HG03432 (cell line): ENCODE data around the gene NSMCE3.

Experiments used
- ATAC-seq: cut with Tn5 transposase; IDR thresholded peaks from one replicate; pipeline ENCODE4 v1.9.1; 2021; ENCODE audit warnings: mild to moderate bottlenecking, moderate library complexity; ENCODE audit not compliant: unreplicated experiment

NSMCE3 gene

DNA sequence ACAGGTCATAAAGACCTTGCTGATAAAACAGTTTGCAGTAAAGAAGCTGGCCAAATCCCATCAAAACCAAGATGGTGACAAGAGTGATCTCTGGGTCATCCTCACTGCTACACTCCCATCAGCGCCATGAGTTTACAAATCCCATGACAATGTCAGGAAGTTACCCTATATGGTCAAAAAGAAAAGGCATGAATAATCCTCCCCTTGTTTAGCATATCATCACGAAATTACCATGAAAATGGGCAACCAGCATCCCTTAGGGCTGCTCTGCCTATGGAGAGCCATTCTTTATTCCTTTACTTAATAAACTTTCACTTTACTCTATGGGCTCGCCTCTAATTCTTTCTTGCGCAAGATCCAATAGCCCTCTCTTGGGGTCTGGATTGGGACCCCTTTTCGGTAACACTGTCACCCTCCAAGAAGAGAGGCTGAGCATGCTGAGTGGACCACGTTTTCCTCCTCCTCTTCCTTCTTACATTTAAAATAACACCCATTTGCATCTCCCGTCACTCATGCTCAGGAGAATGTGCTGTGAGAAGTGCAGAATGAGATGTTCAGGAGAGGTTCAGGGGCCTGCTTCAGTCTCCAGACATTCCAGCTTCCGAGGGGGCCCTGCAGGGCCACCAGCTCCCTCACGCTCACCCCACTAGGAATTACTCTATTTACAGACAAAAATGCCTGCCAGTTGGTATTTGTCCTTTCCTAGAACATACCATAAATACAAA is 47.3 kb downstream of the NSMCE3 start:
- ATAC-seq: no peak

DNA sequence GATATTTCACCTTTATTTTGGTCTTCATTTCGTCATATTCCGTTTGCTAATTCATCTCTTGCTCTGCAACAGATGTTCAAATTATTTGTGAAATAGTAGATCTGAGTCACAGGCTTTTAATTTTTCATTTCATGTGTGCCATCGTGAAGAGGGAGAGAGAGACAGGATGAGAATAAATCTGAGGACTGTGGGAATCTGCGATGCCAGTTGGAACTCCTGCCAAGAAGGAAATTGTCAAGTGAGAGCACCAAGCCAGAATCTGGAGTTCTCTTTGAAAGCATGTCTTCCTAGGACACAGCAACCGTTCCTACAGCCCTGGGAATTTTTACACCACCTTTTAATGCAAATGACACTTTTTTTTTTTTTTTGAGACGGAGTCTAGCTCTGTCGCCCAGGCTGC is 48.8 kb downstream of the NSMCE3 start:
- ATAC-seq: no peak

DNA sequence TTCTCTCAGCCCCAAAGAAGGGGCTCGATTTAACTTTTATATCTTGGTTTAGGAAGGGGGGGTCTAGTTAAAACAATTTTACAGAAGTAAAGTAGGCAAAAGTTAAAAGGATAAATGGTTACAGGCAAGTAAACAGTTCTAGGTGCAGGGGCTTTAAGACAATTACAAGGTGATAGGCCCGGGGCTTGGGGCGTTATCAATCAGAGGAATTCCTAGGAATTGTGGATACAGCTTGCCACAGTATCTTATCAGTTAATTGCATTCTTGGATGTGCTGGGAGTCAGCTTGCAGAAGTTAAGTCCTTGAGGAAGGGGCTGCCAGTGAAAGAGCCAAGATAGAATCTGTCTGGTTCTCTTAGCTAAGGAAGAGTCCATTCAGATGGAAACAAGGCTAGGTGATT is 52.7 kb downstream of the NSMCE3 start:
- ATAC-seq: no peak
